TTC549 (cell line): ENCODE measurements around the gene EAPP.
"Not testable (repeated sequence)": the region's sequence is repeated elsewhere in the genome, so short reads cannot be mapped to it uniquely, and the experiment has no call there.

Source experiments
- FAIRE-seq: peaks from 2 replicates; lab custom pipeline; 2012; peaks lifted over from hg19 to GRCh38; lab: Jason Lieb, UNC

Gene EAPP

DNA sequence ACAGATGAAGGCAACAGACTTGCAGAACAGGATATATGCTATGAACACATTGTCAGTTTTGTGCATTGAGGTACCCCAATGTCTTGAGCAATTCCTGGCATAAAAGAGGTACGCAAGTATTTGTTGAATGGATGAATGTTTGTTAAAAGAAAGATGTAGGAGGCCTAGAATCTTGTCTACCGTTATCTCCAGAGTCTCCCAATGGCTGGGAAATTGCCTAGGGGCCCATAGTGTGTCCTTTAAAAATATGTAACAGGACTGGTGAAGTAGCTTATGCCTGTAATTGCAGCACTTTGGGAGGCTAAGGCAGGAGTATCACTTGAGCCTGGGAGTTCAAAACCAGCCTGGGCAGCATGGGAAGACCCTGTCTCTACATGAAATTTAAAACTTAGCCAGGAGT, 57.0 kb downstream of the EAPP start:
- FAIRE-seq, result no peak

DNA sequence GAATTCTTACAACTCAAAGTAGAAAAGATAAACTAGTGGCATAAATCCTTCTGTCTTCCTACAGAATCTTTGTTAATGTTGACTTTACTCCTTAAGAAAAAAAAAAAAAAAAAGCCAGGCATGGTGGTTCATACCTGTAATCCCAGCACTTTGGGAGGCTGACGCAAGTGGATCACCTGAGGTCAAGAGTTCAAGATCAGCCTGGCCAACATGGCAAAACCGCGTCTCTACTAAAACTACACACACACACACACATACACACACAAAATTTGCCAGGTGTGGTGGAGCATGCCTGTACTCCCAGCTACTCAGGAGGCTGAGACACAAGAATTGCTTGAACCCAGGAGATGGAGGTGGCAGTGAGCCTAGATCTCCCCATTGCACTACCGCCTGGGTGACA, 59.8 kb downstream of the EAPP start:
- FAIRE-seq, result no peak

DNA sequence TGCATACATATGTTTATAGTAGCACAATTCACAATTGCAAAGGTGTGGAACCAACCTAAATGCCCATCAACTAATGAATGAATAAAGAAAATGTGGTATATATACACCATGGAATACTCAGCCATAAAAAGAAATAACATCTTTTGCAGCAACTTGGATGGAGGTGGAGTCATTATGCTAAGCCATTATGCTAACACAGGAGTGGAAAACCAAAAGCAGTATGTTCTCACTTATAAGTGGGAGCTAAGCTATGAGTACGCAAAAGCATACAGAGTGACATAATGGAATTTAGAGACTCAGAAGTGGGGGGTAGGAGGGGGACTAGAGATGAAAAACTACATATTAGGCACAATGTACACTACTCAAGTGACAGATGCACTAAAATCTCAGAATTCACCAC, 61.2 kb downstream of the EAPP start:
- FAIRE-seq, result no peak

DNA sequence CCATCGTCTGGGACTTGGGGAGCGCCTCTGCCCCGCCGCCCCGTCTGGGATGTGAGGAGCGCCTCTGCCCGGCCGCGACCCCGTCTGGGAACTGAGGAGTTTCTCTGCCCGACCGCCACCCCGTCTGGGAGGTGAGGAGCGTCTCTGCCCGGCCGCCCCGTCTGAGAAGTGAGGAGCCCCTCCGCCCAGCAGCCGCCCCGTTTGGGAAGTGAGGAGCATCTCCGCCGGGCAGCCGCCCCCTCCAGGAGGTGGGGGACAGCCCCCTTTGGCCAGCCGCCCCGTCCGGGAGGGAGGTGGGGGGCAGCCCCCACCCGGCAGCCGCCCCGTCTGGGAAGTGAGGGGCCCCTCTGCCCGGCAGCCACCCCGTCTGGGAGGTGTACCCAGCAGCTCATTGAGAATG, 63.5 kb downstream of the EAPP start:
- FAIRE-seq, result not testable (repeated sequence)

DNA sequence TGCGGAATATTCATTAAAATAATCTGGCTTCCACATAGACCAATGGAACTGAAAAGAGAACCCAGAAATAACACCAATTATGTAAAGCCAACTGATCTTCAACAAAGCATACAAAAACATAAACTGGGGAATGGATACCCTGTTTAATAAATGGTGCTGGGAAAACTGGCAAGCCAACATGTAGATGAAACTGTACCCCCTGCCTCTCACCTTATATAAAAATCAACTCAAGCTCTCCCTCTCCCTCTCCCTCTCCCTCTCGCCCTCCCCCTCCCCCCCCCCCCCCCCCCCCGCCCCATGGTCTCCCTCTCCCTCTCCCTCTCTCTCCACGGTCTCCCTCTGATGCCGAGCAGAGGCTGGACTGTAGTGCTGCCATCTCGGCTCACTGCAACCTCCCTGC, 64.3 kb downstream of the EAPP start:
- no peak for FAIRE-seq

DNA sequence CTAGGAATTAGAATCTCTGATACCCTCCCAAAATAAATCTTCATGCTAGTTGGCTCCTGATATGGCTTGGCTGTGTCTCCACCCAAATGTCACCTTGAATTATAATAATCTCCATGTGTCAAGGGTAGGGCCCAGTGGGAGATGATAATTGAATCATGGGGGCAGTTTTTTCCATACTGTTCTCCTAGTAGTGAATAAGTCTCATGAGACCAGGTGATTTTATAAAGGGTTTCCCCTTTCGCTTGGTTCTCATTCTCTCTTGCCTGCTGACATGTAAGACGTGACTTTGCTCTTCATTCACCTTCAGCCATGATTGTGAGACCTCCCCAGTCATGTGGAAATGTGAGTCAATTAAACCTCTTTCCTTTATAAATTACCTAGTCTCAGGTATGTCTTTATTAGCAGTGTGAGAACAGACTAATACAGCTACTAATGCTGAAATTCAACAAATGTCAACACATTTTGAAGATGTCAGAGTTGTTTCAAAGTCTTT, 65.3 kb downstream of the EAPP start:
- no peak for FAIRE-seq

DNA sequence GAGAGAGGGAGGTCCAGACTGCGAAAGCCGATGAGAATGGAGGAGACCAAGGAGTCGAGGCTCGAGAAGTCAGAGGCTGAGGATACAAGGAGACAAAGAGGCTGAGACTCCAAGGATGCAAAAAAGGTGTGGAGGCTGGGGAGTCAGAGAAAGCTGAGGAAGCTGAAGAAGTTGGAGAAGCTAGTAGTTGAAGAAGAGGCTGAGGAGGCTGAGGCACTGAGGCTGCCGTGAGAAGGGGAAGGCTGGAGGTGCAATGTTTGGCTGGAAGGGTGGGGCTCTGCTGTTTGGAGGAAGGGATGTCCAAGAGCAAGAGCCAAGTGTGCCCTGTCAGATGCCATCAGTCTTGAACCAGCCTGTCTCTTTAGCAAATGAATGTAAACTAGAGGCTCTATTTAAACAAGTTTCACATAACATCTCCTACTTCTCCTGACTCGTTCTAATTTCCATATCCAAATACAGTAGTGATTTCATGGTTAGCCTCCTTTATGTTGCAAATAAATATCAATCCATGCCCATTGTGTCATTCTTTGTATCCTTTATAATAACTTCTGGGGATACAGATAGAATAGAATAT, 66.7 kb downstream of the EAPP start:
- FAIRE-seq, result no peak

DNA sequence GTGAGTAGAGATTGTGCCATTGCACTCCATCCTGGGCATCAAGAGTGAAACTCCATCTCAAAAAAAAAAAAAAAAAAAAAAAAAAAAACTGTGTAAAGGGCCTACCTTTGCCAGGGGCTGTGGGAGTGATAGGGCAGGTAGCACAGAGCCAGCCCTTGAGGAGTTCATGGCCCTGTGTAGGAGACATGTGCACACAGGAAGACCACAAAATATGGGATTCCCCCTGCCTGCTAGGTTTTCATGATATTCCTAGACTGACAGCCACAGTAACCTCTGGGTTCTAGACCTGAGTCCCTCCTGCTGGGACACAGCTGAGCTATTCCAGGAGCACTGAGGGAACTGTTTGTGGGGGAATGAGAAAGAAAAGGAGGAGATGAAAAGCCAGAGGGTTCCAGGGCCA, 69.2 kb downstream of the EAPP start:
- no peak for FAIRE-seq

DNA sequence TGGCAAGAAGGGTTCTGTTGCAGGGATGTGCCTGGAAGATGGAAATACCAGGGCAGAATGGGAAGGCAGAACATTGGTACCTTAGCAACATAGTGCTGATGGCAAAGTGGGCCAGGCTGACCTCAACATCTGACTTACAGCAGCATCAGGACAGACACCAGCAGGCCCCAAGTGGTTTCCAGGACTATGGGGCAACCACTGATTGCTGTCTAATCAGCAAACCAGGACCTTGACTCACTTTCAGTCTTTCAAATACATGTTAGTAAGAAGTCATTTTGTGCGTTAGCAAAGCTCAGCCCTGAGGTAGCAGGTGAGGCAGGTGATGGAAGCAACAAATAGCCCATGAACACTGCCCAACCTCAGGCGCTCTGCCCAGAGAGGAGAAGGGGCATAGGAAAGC, 72.8 kb downstream of the EAPP start:
- no peak for FAIRE-seq
